Measurements from ENCODE around the gene NF1. TPM values are rescaled to one million over a fixed set of nuclear protein-coding genes. Genes with fewer than 3 reads are reported as not detected.
A peak's percentile ranks its signal among the peaks of the same experiment; 100 is the strongest.
"Not testable (repeated sequence)": the region's sequence is repeated elsewhere in the genome, so short reads cannot be mapped to it uniquely, and the experiment has no call there.

Gene NF1, protein sequence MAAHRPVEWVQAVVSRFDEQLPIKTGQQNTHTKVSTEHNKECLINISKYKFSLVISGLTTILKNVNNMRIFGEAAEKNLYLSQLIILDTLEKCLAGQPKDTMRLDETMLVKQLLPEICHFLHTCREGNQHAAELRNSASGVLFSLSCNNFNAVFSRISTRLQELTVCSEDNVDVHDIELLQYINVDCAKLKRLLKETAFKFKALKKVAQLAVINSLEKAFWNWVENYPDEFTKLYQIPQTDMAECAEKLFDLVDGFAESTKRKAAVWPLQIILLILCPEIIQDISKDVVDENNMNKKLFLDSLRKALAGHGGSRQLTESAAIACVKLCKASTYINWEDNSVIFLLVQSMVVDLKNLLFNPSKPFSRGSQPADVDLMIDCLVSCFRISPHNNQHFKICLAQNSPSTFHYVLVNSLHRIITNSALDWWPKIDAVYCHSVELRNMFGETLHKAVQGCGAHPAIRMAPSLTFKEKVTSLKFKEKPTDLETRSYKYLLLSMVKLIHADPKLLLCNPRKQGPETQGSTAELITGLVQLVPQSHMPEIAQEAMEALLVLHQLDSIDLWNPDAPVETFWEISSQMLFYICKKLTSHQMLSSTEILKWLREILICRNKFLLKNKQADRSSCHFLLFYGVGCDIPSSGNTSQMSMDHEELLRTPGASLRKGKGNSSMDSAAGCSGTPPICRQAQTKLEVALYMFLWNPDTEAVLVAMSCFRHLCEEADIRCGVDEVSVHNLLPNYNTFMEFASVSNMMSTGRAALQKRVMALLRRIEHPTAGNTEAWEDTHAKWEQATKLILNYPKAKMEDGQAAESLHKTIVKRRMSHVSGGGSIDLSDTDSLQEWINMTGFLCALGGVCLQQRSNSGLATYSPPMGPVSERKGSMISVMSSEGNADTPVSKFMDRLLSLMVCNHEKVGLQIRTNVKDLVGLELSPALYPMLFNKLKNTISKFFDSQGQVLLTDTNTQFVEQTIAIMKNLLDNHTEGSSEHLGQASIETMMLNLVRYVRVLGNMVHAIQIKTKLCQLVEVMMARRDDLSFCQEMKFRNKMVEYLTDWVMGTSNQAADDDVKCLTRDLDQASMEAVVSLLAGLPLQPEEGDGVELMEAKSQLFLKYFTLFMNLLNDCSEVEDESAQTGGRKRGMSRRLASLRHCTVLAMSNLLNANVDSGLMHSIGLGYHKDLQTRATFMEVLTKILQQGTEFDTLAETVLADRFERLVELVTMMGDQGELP (N-terminal part only)
- 10 to 100 TPM; 15.5 to 18.7 TPM for total RNA-seq
- 18.8 TPM for polyA plus RNA-seq (2013, experiment 1 of 2)
- 25.0 TPM for polyA plus RNA-seq (2013, experiment 2 of 2)
- 22.7 to 244 (median 62.7) reads per million in 172 experiments for total RNA-seq

DNA sequence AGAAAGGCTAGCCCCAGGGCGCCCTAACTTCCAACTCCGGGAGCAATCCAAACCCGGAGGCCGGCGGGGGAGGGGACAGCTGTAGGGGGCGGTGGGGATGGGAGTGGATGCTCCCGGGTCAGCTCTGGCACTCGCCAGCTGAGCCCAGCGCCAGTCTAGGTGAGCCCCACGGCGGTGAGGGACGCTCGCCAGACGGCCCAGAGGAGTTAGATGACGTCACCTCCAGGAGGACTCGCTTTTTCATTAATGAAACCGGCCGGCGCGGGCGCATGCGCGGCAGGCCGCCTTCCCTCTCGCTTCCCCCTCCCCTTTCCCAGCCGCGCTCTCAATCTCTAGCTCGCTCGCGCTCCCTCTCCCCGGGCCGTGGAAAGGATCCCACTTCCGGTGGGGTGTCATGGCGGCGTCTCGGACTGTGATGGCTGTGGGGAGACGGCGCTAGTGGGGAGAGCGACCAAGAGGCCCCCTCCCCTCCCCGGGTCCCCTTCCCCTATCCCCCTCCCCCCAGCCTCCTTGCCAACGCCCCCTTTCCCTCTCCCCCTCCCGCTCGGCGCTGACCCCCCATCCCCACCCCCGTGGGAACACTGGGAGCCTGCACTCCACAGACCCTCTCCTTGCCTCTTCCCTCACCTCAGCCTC lies at the start of gene NF1:
TSS of gene NF1 (plus strand) at position 378 of the 636 bp plus-strand sequence. CDS start 333 bp downstream, outside the sequence.
- Histone ChIP-seq H3K4me3 (ENCODE audit: low read length) (peak within 1 kb of the TSS; percentile 78), H3K4me1 (ENCODE audit: insufficient read depth, low read length) (peaks cover 21% of the 10 kb centered on the region), H3K36me3 (ENCODE audit: insufficient read depth, low read length) (no peaks in the 10 kb centered on the region), H3K27ac (ENCODE audit: low read depth in 1 of 2, low read length in 2 of 2) (peak within 1 kb of the TSS; percentile 61 to 65), H3K9me3 (ENCODE audit: control insufficient read depth in 1 of 2, insufficient read depth in 1 of 2, low read length in 2 of 2) (no peaks in the 10 kb centered on the region), H3K27me3 (ENCODE audit: control insufficient read depth in 1 of 2, insufficient read depth in 2 of 2, low read length in 2 of 2) (no peaks in the 10 kb centered on the region)
- peaks cover 12% of the 10 kb centered on the region for H3K4me1 Mint-ChIP-seq (ENCODE audit: low read depth)
- H3K4me3 Mint-ChIP-seq: peak within 1 kb of the TSS; percentile 88
- ChIA-PET CTCF (no interaction called here), POLR2A (interaction anchor here (0.6 to 1.9 kb wide), 6 partner anchors 63 to 364 kb away, joined by 3 to 5 read pairs (median 4); partner anchors contain the start of gene RNF135)
- ATAC-seq (ENCODE audit: poor library complexity) (peak; percentile 65), DNase-seq (peak; percentile 63 to 94 (median 80))
- H3K9me3 Mint-ChIP-seq: no peaks in the 10 kb centered on the region
- TF ChIP-seq, protein P1, sequence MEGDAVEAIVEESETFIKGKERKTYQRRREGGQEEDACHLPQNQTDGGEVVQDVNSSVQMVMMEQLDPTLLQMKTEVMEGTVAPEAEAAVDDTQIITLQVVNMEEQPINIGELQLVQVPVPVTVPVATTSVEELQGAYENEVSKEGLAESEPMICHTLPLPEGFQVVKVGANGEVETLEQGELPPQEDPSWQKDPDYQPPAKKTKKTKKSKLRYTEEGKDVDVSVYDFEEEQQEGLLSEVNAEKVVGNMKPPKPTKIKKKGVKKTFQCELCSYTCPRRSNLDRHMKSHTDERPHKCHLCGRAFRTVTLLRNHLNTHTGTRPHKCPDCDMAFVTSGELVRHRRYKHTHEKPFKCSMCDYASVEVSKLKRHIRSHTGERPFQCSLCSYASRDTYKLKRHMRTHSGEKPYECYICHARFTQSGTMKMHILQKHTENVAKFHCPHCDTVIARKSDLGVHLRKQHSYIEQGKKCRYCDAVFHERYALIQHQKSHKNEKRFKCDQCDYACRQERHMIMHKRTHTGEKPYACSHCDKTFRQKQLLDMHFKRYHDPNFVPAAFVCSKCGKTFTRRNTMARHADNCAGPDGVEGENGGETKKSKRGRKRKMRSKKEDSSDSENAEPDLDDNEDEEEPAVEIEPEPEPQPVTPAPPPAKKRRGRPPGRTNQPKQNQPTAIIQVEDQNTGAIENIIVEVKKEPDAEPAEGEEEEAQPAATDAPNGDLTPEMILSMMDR (IDR thresholded peaks at IDR 0.05): no peak
- H3K27ac Mint-ChIP-seq: peak within 1 kb of the TSS; percentile 79
- intact Hi-C loops (cut with DNase I, micrococcal nuclease): loop anchor here in 1 of 2 experiments (10.0 kb wide), 1 partner anchor 810 kb away; the partner anchor contains the start of gene UTP6
- H3K36me3 Mint-ChIP-seq (ENCODE audit: low read depth): peaks cover 3% of the 10 kb centered on the region
- no peaks in the 10 kb centered on the region for H3K27me3 Mint-ChIP-seq

DNA sequence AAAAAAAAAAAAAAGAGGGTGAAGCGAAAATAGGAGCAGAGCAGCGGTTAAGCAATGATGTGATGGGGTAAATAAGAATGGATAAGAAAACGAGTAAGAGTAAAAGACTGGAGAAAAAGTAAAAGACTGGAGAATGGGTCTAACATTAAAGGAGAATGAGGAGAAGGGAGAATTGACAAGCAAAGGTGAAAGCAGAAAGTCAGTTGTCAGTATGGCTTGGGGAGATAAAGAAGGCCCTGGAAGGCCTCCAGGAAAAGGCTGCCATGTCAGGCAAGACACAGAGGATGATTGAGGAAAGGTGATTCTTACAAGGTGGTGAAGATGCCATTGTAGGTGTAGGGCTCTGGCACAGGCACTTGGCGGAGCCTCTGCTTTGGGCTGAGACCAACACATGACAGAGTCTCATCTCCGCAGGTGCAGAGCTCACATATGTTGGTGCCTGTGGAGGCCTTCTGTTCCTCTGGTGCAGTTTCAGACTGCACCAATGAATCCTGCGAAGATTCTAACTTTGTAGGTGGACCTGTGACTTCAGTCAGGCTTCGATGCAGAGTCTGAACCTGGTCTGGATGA lies 47.8 kb upstream of the NF1 start:
- H3K4me1 Mint-ChIP-seq (ENCODE audit: low read depth); H3K9me3 Mint-ChIP-seq; ATAC-seq (ENCODE audit: poor library complexity); H3K27me3 ChIP-seq (ENCODE audit: control insufficient read depth in 1 of 2, insufficient read depth in 2 of 2, low read length in 2 of 2); H3K9me3 ChIP-seq (ENCODE audit: control insufficient read depth in 1 of 2, insufficient read depth in 1 of 2, low read length in 2 of 2); H3K27ac ChIP-seq (ENCODE audit: low read depth in 1 of 2, low read length in 2 of 2); DNase-seq; H3K4me3 Mint-ChIP-seq; intact Hi-C loops (cut with DNase I, micrococcal nuclease); POLR2A ChIA-PET; H3K36me3 ChIP-seq (ENCODE audit: insufficient read depth, low read length); H3K27ac Mint-ChIP-seq; H3K4me1 ChIP-seq (ENCODE audit: insufficient read depth, low read length); H3K4me3 ChIP-seq (ENCODE audit: low read length); H3K36me3 Mint-ChIP-seq (ENCODE audit: low read depth); CTCF ChIA-PET; H3K27me3 Mint-ChIP-seq: not testable (repeated sequence)

DNA sequence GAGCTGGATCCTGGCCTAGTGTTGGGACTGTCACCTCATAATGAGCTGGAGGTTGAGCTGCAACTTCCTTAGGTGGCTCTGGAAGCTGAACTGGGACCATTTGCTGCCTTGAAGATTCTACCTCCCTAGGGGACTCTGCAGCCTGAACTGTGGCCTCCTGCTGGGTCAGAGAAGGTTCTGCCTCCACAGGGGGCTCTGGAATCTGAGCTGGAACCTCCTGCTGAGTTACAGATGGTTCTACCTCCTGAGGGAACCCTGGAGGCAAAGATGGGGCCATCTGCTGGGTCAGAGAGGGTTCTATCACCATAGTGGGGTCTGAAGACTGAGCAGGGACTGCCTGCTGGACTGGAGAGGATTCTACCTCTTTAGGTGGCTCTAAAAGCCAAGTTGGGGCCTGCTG lies 46.6 kb upstream of the NF1 start:
- Mint-ChIP-seq H3K4me1 (ENCODE audit: low read depth) (peaks cover 5% of the 10 kb centered on the region), H3K36me3 (ENCODE audit: low read depth) (no peaks in the 10 kb centered on the region), H3K27ac (no peak overlapping the region), H3K9me3 (no peaks in the 10 kb centered on the region), H3K4me3 (no peak overlapping the region), H3K27me3 (no peaks in the 10 kb centered on the region)
- DNase-seq (no peak), ATAC-seq (ENCODE audit: poor library complexity) (no peak)
- no peaks in the 10 kb centered on the region for H3K36me3 ChIP-seq (ENCODE audit: insufficient read depth, low read length)
- no peaks in the 10 kb centered on the region for H3K27me3 ChIP-seq (ENCODE audit: control insufficient read depth in 1 of 2, insufficient read depth in 2 of 2, low read length in 2 of 2)
- H3K4me1 ChIP-seq (ENCODE audit: insufficient read depth, low read length): peaks cover 10% of the 10 kb centered on the region
- CTCF ChIA-PET: interaction anchor here (0.5 kb wide), 1 partner anchor 521 kb away, joined by 3 read pairs; no protein-coding TSS in a partner anchor
- H3K27ac ChIP-seq (ENCODE audit: low read depth in 1 of 2, low read length in 2 of 2): no peak overlapping the region
- TF ChIP-seq, protein P1 (IDR thresholded peaks at IDR 0.05): no peak
- intact Hi-C loops (cut with DNase I, micrococcal nuclease): no loop called here
- no peaks in the 10 kb centered on the region for H3K9me3 ChIP-seq (ENCODE audit: control insufficient read depth in 1 of 2, insufficient read depth in 1 of 2, low read length in 2 of 2)
- POLR2A ChIA-PET: no interaction called here
- no peak overlapping the region for H3K4me3 ChIP-seq (ENCODE audit: low read length)

All from CD4-positive, alpha-beta T cell (primary cell).